K562 (cell line): ENCODE data around the gene MACROD2. TPM values are rescaled to one million over a fixed set of nuclear protein-coding genes. Genes with fewer than 3 reads are reported as not detected.

ENCODE experiments used
- ATAC-seq: fragments of 200-7000 bp; cut with Tn5 transposase; 3 replicates; pipeline ENCODE4 v1.9.1; 2020; ENCODE audit warnings: moderate library complexity
- BruUV-seq: library from RNA; stranded (reverse); fragments of 400-500 nt; replicated peaks from 2 replicates; lab custom pipeline; 2021; lab: Mats Ljungman, UMichigan
- CTCF ChIA-PET: fragments of 300-600 bp; formaldehyde crosslinking; extraction: SDS; loops from one replicate; lab custom pipeline; 2021; ENCODE audit warnings: low intra/inter-chr PET ratio; lab: Yijun Ruan, JAX
- POLR2A ChIA-PET: fragments of 300-600, 350-650 bp; sonication (Branson Sonifier 250); formaldehyde crosslinking; extraction: SDS; loops from one replicate; lab custom pipeline; 2021; ENCODE audit warnings: antibody characterized with exemption, inconsistent platforms; lab: Yijun Ruan, JAX
- DNase-seq, 4 experiments: peaks; one replicate each; pipeline versions ENCODE4 v3.0.0 to v3.0.0-alpha.2; 2011 to 2018; ENCODE audit warnings: low spot score in 3 of 4, mixed read lengths in 3 of 4; ENCODE audit errors: extremely low read depth in 1 of 4
- FAIRE-seq: peaks from 2 replicates; lab custom pipeline; 2011; peaks lifted over from hg19 to GRCh38; lab: Jason Lieb, UNC
- H2AFZ ChIP-seq: 2 replicates; pipeline ENCODE4 v1.6.0; 2011; ENCODE audit warnings: low read depth, low read length, control low read depth, inconsistent platforms
- H3K27ac ChIP-seq: fragments of 200-600 bp; 3 replicates; pipeline ENCODE4 v1.8.0; 2011; ENCODE audit warnings: low read depth, mild to moderate bottlenecking, control low read depth, inconsistent platforms, low read length, moderate library complexity, mixed read lengths; ENCODE audit errors: extremely low read depth
- H3K27me3 ChIP-seq, 2 experiments: fragments of 300-600 bp in 1 of 2; 2 replicates in 1 of 2; 3 replicates in 1 of 2; pipeline versions ENCODE4 v1.6.0 to v1.8.0; 2011; ENCODE audit warnings: inconsistent platforms in 2 of 2, low read length in 2 of 2, mild to moderate bottlenecking in 1 of 2, mixed read lengths in 1 of 2, moderate library complexity in 1 of 2; ENCODE audit not compliant: control insufficient read depth in 2 of 2, insufficient read depth in 2 of 2
- H3K36me3 ChIP-seq: fragments of 300-600 bp; 3 replicates; pipeline ENCODE4 v1.8.0; 2011; ENCODE audit warnings: mild to moderate bottlenecking, low read length, inconsistent platforms; ENCODE audit not compliant: control insufficient read depth, insufficient read depth
- H3K4me1 ChIP-seq, 2 experiments: fragments of 200-600 bp in 1 of 2; replicated peaks in 1 of 2; 2 replicates in 1 of 2; 3 replicates in 1 of 2; pipeline versions ENCODE4 v1.5.1 to v1.8.0; 2011; ENCODE audit warnings: inconsistent platforms in 2 of 2, low read length in 2 of 2, mild to moderate bottlenecking in 1 of 2, mixed read lengths in 1 of 2, moderate library complexity in 1 of 2; ENCODE audit not compliant: control insufficient read depth in 2 of 2, insufficient read depth in 2 of 2
- H3K4me2 ChIP-seq: 2 replicates; pipeline ENCODE4 v1.6.1; 2011; ENCODE audit warnings: low read length, control low read depth, inconsistent platforms, mixed read lengths; ENCODE audit not compliant: insufficient read depth
- H3K4me3 ChIP-seq: fragments of 200-600 bp; sonication (generic), shearing (Covaris generic); 2 replicates; pipeline ENCODE4 v1.5.1; 2016; ENCODE audit warnings: control low read depth, inconsistent platforms
- H3K79me2 ChIP-seq: fragments of 200-600 bp; 3 replicates; pipeline ENCODE4 v1.8.0; 2011; ENCODE audit warnings: low read length, inconsistent platforms; ENCODE audit not compliant: control insufficient read depth, insufficient read depth
- H3K9ac ChIP-seq, 2 experiments: 2 replicates each; pipeline versions ENCODE4 v1.6.0 to v1.6.1; 2011; ENCODE audit warnings: low read depth in 2 of 2, low read length in 2 of 2, control low read depth in 1 of 2, inconsistent platforms in 1 of 2, mild to moderate bottlenecking in 1 of 2, mixed read lengths in 1 of 2; ENCODE audit not compliant: insufficient read depth in 1 of 2
- H3K9me1 ChIP-seq: one replicate; pipeline ENCODE4 v1.6.0; 2011; ENCODE audit warnings: inconsistent platforms, mild to moderate bottlenecking, low read length, moderate library complexity; ENCODE audit not compliant: control insufficient read depth, insufficient read depth
- H3K9me3 ChIP-seq: replicated peaks from 2 replicates; pipeline ENCODE4 v1.5.1; 2011; ENCODE audit warnings: low read depth, low read length, inconsistent platforms; ENCODE audit not compliant: control insufficient read depth, insufficient read depth
- H4K20me1 ChIP-seq: replicated peaks from 2 replicates; pipeline ENCODE4 v1.6.1; 2011; ENCODE audit warnings: low read length, inconsistent platforms, mixed read lengths; ENCODE audit not compliant: control insufficient read depth, insufficient read depth
- MTA2 ChIP-seq: fragments of 450-650 bp; IDR thresholded peaks from 2 replicates; pipeline ENCODE4 v1.6.1; 2016; ENCODE audit warnings: low read depth
- PML ChIP-seq: IDR thresholded peaks from 2 replicates; pipeline ENCODE4 v1.6.1; 2012; ENCODE audit warnings: low read length, inconsistent platforms
- RERE ChIP-seq: sonication (generic); formaldehyde crosslinking; IDR thresholded peaks from 2 replicates; pipeline ENCODE4 v1.8.0; 2023; ENCODE audit warnings: missing genetic modification reagents, mild to moderate bottlenecking, borderline replicate concordance
- RREB1 ChIP-seq: fragments of 250-450 bp; sonication (Bioruptor Pico); IDR thresholded peaks from 2 replicates; pipeline ENCODE4 v1.4.0; 2020
- SP1 ChIP-seq: sonication (generic); formaldehyde crosslinking; IDR thresholded peaks from 2 replicates; pipeline ENCODE4 v1.8.1; 2022; ENCODE audit warnings: mild to moderate bottlenecking, missing genetic modification reagents
- THRB ChIP-seq: fragments of 450-650 bp; formaldehyde crosslinking; conservative IDR thresholded peaks from 2 replicates; pipeline ENCODE4 v1.4.0; 2022; ENCODE audit warnings: mild to moderate bottlenecking, missing genetic modification characterization
- XRCC4 ChIP-seq: IDR thresholded peaks from one replicate; pipeline ENCODE4 v1.6.1; 2011; ENCODE audit not compliant: insufficient read depth, insufficient read length; ENCODE audit errors: extremely low read depth
- ZBTB8A ChIP-seq: fragments of 450-650 bp; IDR thresholded peaks from 2 replicates; pipeline ENCODE4 v1.6.1; 2018; ENCODE audit warnings: mild to moderate bottlenecking, moderate library complexity; ENCODE audit not compliant: partially characterized antibody
- ZNF695 ChIP-seq: fragments of 450-650 bp; formaldehyde crosslinking; IDR thresholded peaks from 2 replicates; pipeline ENCODE4 v1.4.0; 2020; ENCODE audit warnings: mild to moderate bottlenecking, moderate library complexity
- WGBS: fragments of 100-300 bp; shearing (Covaris generic); methylation state at CpG from one replicate; pipeline ENCODE4 v1.1.6; 2016; ENCODE audit warnings: low coverage, mixed read lengths; ENCODE audit not compliant: insufficient coverage; ENCODE audit errors: missing lambda C conversion rate; 5-methylcytosine and 5-hydroxymethylcytosine counted together
- in situ Hi-C: fragments of 300-500 bp; cut with MboI; formaldehyde crosslinking; loops from 4 replicates; pipeline ENCODE4 v1.15.0; 2018; ENCODE audit warnings: inconsistent platforms, mixed read lengths
- intact Hi-C: fragments of 100-400 bp; cut with micrococcal nuclease; formaldehyde crosslinking; loops from 2 replicates; pipeline ENCODE4 v1.14.2; 2022
- polyA plus RNA-seq, 8 experiments: library from polyadenylated mRNA; depleted of rRNA in 4 of 8; stranded (reverse) in 5 of 8; unstranded in 3 of 8; fragments of >200 nt; fragmentation: Nextera tagmentation in 2 of 8; fragmentation: Illumina TruSeq in 1 of 8; extraction: Ambion mirVana in 2 of 8; extraction: Trizol in 1 of 8; gene quantifications; 2 replicates each; pipeline versions ENCODE4 v1.2.1 to v1.2.3, GENCODE V29; 2011 to 2014; ENCODE audit warnings: inconsistent platforms in 1 of 8, missing spikeins in 1 of 8
- total RNA-seq, 7 experiments: library from RNA; depleted of rRNA in 6 of 7; stranded (reverse); fragments of >200 nt in 6 of 7; fragmentation: Illumina TruSeq in 2 of 7; extraction: Trizol in 2 of 7; gene quantifications; 2 replicates each; pipeline versions ENCODE4 v1.2.1 to v1.2.3, GENCODE V29; 2011 to 2021; ENCODE audit warnings: low replicate concordance in 1 of 7

The MACROD2 gene
- total and polyA plus RNA-seq, 9 of the 15 experiments (the other 6 are each of a cell fraction or from before 2014, with no cell fraction given), result not detected

- TF ChIP-seq SP1 (CRISPR knock-in tag), result no peak
- no peak for TF ChIP-seq XRCC4
- TF ChIP-seq ZNF695 (CRISPR knock-in tag), result no peak
Measured at GRCh38 chr20:14715400-14715799, 720.1 kb downstream of the MACROD2 start (continued).

- 0% methylated on average over 4 of the region's 5 CpGs for WGBS
- no peak for DNase-seq
- Histone ChIP-seq H3K27ac (no peak overlapping the region), H3K4me1 (no peaks in the 10 kb centered on the region), H4K20me1 (no peaks in the 10 kb centered on the region), H3K36me3 (no peaks in the 10 kb centered on the region), H3K9ac (no peak overlapping the region), H3K27me3 (no peaks in the 10 kb centered on the region), H3K79me2 (no peaks in the 10 kb centered on the region), H2AFZ (no peak overlapping the region), H3K9me3 (no peaks in the 10 kb centered on the region), H3K4me2 (no peak overlapping the region), H3K9me1 (no peaks in the 10 kb centered on the region)
- no peak for FAIRE-seq
- POLR2A ChIA-PET, result no interaction called here
- in situ Hi-C loops (no loop called here), intact Hi-C loops (no loop called here)
- ATAC-seq, result no peak
- BruUV-seq, result no TSS peak
- CTCF ChIA-PET, result no interaction called here
- TF ChIP-seq RREB1 (CRISPR knock-in tag), result no peak
- TF ChIP-seq ZBTB8A, result no peak
- no peak for TF ChIP-seq THRB (CRISPR knock-in tag)
- TF ChIP-seq RERE, result no peak
- no peak for TF ChIP-seq MTA2
- TF ChIP-seq PML, result no peak
- TF ChIP-seq, all 486 proteins: peak for 0
- H3K4me3 ChIP-seq, result no peak overlapping the region
Measured at GRCh38 chr20:14716351-14716801, 721.1 kb downstream of the MACROD2 start.
